Left ventricle myocardium inferior (tissue), 1 donor: ENCODE results near the gene CSNK2B. TPM values are rescaled to one million over a fixed set of nuclear protein-coding genes. Genes with fewer than 3 reads are reported as not detected.

ENCODE experiments used
- DNase-seq: peaks from one replicate; pipeline ENCODE4 v3.0.0-alpha.2; 2020
- H3K27ac ChIP-seq: fragments of 200-600 bp; replicated peaks from 2 replicates; pipeline ENCODE4 v1.8.0; 2021
- H3K27me3 ChIP-seq: fragments of 200-600 bp; 2 replicates; pipeline ENCODE4 v1.8.0; 2021; ENCODE audit warnings: low read depth
- H3K36me3 ChIP-seq: fragments of 200-600 bp; 2 replicates; pipeline ENCODE4 v1.8.0; 2021
- H3K4me1 ChIP-seq: fragments of 200-600 bp; 2 replicates; pipeline ENCODE4 v1.8.0; 2021
- H3K4me3 ChIP-seq: fragments of 200-600 bp; 2 replicates; pipeline ENCODE4 v1.8.0; 2021; ENCODE audit warnings: mild to moderate bottlenecking, moderate library complexity
- H3K9me3 ChIP-seq: fragments of 200-600 bp; replicated peaks from 2 replicates; pipeline ENCODE4 v1.8.0; 2021
- CTCF ChIP-seq: fragments of 200-600 bp; IDR thresholded peaks from 2 replicates; pipeline ENCODE4 v1.8.0; 2021; ENCODE audit warnings: antibody characterized with exemption, mild to moderate bottlenecking, borderline replicate concordance
- intact Hi-C: fragments of 100-400 bp; cut with micrococcal nuclease; formaldehyde crosslinking; loops from one replicate; pipeline ENCODE4 v1.11.0; 2022
- total RNA-seq: library from RNA; stranded (reverse); fragmentation: NEBNext Ultra II Directional; extraction: Animal tissue kit (Norgen Biotek cat#: 25700); gene quantifications from one replicate; pipeline ENCODE4 v1.2.1, GENCODE V29; 2021
- donor health status: DM: no; HTN: yes; CAD: no; lungs with severe emphysema.

CSNK2B gene
- total RNA-seq, 1 donor from 2014 or later: 105 TPM

GRCh38 chr6:31712296-31712695, 46.4 kb downstream of the CSNK2B start:
- H3K9me3 ChIP-seq: no peaks in the 10 kb centered on the region
- no peak overlapping the region for H3K4me3 ChIP-seq
- peak; percentile 36 for TF ChIP-seq CTCF
- H3K27me3 ChIP-seq: peaks cover 9% of the 10 kb centered on the region
- no peak overlapping the region for H3K27ac ChIP-seq
- H3K4me1 ChIP-seq: no peaks in the 10 kb centered on the region
- intact Hi-C loops: no loop called here
- no peaks in the 10 kb centered on the region for H3K36me3 ChIP-seq
- DNase-seq: no peak

- intact Hi-C loops: no loop called here
- Histone ChIP-seq H3K27ac (no peak overlapping the region), H3K4me3 (no peak overlapping the region), H3K9me3 (no peaks in the 10 kb centered on the region), H3K4me1 (no peaks in the 10 kb centered on the region), H3K36me3 (no peaks in the 10 kb centered on the region), H3K27me3 (peaks cover 9% of the 10 kb centered on the region)
- no peak for DNase-seq
- TF ChIP-seq CTCF: no peak
These were observed 47.6 kb downstream of the CSNK2B start for GRCh38 chr6:31713465-31713864.

- no peak overlapping the region for H3K27ac ChIP-seq
- peaks cover 9% of the 10 kb centered on the region for H3K27me3 ChIP-seq
- H3K9me3 ChIP-seq: no peaks in the 10 kb centered on the region
- H3K36me3 ChIP-seq: no peaks in the 10 kb centered on the region
- no peak overlapping the region for H3K4me3 ChIP-seq
- intact Hi-C loops: no loop called here
- H3K4me1 ChIP-seq: no peaks in the 10 kb centered on the region
- no peak for DNase-seq
- no peak for TF ChIP-seq CTCF
These were observed 48.3 kb downstream of the CSNK2B start for GRCh38 chr6:31713991-31714684.

GRCh38 chr6:31715022-31715958, 49.4 kb downstream of the CSNK2B start, which contains the start of gene LY6G6D:
Gene LY6G6D (plus strand): TSS chr6:31715348. CDS start chr6:31715356, 8 bp downstream.
- no peak for TF ChIP-seq CTCF
- H3K4me3 ChIP-seq: no peak within 1 kb of the TSS
- no peaks in the 10 kb centered on the region for H3K9me3 ChIP-seq
- H3K4me1 ChIP-seq: no peaks in the 10 kb centered on the region
- H3K27ac ChIP-seq: no peak within 1 kb of the TSS
- peaks cover 4% of the 10 kb centered on the region for H3K27me3 ChIP-seq
- DNase-seq: no peak
- H3K36me3 ChIP-seq: no peaks in the 10 kb centered on the region
- intact Hi-C loops: no loop called here

- no peak for TF ChIP-seq CTCF
- no peaks in the 10 kb centered on the region for H3K4me1 ChIP-seq
- no peak for DNase-seq
- no peak overlapping the region for H3K27ac ChIP-seq
- H3K27me3 ChIP-seq: no peaks in the 10 kb centered on the region
- intact Hi-C loops: no loop called here
- H3K4me3 ChIP-seq: no peak overlapping the region
- H3K9me3 ChIP-seq: no peaks in the 10 kb centered on the region
- H3K36me3 ChIP-seq: no peaks in the 10 kb centered on the region
These were observed 51.8 kb downstream of the CSNK2B start for GRCh38 chr6:31717499-31718222.
